ENCODE results near the gene NUDT16L1. TPM values are rescaled to one million over a fixed set of nuclear protein-coding genes. Genes with fewer than 3 reads are reported as not detected.

Gene NUDT16L1
- total and polyA plus RNA-seq, 9 of the 15 experiments (the other 6 are each of a cell fraction or from before 2014, with no cell fraction given) = 1.4 to 37.6 (median 13.7) TPM

GRCh38 chr16:4703906-4704305, 10.5 kb downstream of the NUDT16L1 start (continued):
- TF ChIP-seq ZNF592 (IDR thresholded peaks at IDR 0.05) = no peak
- no peak for TF ChIP-seq HDGF (IDR thresholded peaks at IDR 0.05)
- no peak for TF ChIP-seq ZNF165 (CRISPR knock-in tag; IDR thresholded peaks at IDR 0.05; ENCODE audit: borderline replicate concordance)

- in situ Hi-C loops (cut with MboI) = no loop called here
- DNase-seq (ENCODE audit: extremely low read depth in 1 of 4, low spot score in 3 of 4) (no peak), ATAC-seq (no peak), FAIRE-seq (no peak)
- POLR2A ChIA-PET = interaction anchor here (0.5 to 2.4 kb wide), 3 partner anchors 9 to 178 kb away, joined by 3 to 11 read pairs (median 3); no protein-coding TSS in a partner anchor
- no peaks in the 10 kb centered on the region for H3K9me3 ChIP-seq (replicated peaks; ENCODE audit: control insufficient read depth, insufficient read depth, low read depth, low read length)
- BruUV-seq (replicated peaks) = no TSS peak
- peaks cover 3% of the 10 kb centered on the region for H3K9me1 ChIP-seq (ENCODE audit: control insufficient read depth, insufficient read depth, low read length)
- peaks cover 3 to 6% of the 10 kb centered on the region in 2 experiments; a peak in 2 of 5 replicates for H3K4me1 ChIP-seq (replicated peaks in 1 of 2; ENCODE audit: control insufficient read depth in 2 of 2, insufficient read depth in 2 of 2, low read length in 2 of 2)
- H3K9ac ChIP-seq (ENCODE audit: insufficient read depth in 1 of 2, low read depth in 2 of 2, low read length in 2 of 2) = no peak overlapping the region
- H3K27me3 ChIP-seq (ENCODE audit: control insufficient read depth in 2 of 2, insufficient read depth in 2 of 2, low read length in 2 of 2) = no peaks in the 10 kb centered on the region
- H3K36me3 ChIP-seq (ENCODE audit: control insufficient read depth, insufficient read depth, low read length) = peaks cover 74% of the 10 kb centered on the region; the same call in 2 of the 3 replicates
- intact Hi-C loops (cut with micrococcal nuclease) = no loop called here
- no peak overlapping the region for H2AFZ ChIP-seq (ENCODE audit: low read depth, low read length)
- H3K27ac ChIP-seq (ENCODE audit: extremely low read depth, low read depth, low read length) = no peak overlapping the region
- H3K4me2 ChIP-seq (ENCODE audit: insufficient read depth, low read length) = no peak overlapping the region
- CTCF ChIA-PET (ENCODE audit: low intra/inter-chr PET ratio) = no interaction called here
- H3K4me3 ChIP-seq = no peak overlapping the region
- WGBS (ENCODE audit: insufficient coverage, low coverage, missing lambda C conversion rate) = 84% methylated on average over 7 of the region's 8 CpGs
- no peaks in the 10 kb centered on the region for H3K79me2 ChIP-seq (ENCODE audit: control insufficient read depth, insufficient read depth, low read length)
- H4K20me1 ChIP-seq (replicated peaks; ENCODE audit: control insufficient read depth, insufficient read depth, low read length) = no peaks in the 10 kb centered on the region
- TF ChIP-seq ZNF584 (CRISPR knock-in tag; IDR thresholded peaks at IDR 0.05; ENCODE audit: low read depth) (no peak), RFX1 (IDR thresholded peaks at IDR 0.05) (no peak), ZBTB43 (CRISPR knock-in tag; IDR thresholded peaks at IDR 0.05) (no peak), RBM34 (IDR thresholded peaks at IDR 0.05; ENCODE audit: borderline replicate concordance, insufficient read depth, low read length) (no peak), FOXK1 (CRISPR knock-in tag; IDR thresholded peaks at IDR 0.05; ENCODE audit: borderline replicate concordance) (no peak), ZNF586 (CRISPR knock-in tag; conservative IDR thresholded peaks at IDR 0.05) (no peak), GMEB1 (CRISPR knock-in tag; IDR thresholded peaks at IDR 0.05) (no peak), THAP12 (CRISPR knock-in tag; IDR thresholded peaks at IDR 0.05) (no peak), ZNF551 (CRISPR knock-in tag; IDR thresholded peaks at IDR 0.05) (no peak)
Measured at GRCh38 chr16:4704491-4704890, 11.1 kb downstream of the NUDT16L1 start.
